HG03060 (cell line): ENCODE results near the gene LRRN4CL.
"Not testable (repeated sequence)": the region's sequence is repeated elsewhere in the genome, so short reads cannot be mapped to it uniquely, and the experiment has no call there.

Experiments
- ATAC-seq: cut with Tn5 transposase; IDR thresholded peaks from one replicate; pipeline ENCODE4 v1.9.1; 2021; ENCODE audit warnings: low read depth, moderate number of reproducible peaks; ENCODE audit not compliant: unreplicated experiment

LRRN4CL gene

DNA sequence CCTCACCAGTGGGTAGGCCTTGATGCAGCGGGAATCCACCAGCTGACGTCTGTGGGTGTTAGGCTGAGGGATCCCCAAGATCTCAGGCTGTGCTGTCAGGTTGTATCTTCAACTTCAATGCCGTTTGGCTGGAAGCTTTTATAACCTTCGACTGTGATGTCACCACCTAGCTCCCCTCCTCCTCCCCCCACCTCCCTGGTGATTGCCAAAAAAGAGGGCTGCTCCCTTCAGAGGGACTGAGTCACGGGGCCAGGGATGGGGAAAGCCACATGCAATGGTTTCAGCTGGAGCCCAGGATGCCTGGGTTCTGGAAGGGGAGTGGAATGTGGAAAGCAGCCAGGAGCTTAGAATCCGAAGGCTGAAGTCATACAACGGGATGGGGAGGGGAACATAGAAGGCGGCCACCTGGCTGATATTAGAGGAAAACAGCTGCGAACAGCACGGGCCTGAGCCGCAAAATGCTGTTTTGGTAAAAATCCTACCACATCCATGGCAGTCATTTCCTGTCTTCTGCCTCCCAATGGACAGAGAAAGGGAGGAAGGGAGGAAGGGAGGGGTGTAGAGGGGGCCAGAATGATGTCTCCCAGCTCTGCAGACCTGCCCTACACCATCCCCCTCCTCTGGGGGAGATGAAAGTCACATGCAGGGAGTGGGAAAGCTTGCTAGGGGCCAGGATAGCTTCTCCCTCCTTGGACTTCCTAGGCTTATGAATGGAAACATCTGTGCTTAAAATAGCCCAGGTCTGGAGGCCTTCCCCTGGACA is at the start of gene LRRN4CL:
Gene LRRN4CL (minus strand): TSS at position 110 of the 763 bp plus-strand sequence. CDS start 1,022 bp downstream, outside the sequence.
- ATAC-seq: no peak

DNA sequence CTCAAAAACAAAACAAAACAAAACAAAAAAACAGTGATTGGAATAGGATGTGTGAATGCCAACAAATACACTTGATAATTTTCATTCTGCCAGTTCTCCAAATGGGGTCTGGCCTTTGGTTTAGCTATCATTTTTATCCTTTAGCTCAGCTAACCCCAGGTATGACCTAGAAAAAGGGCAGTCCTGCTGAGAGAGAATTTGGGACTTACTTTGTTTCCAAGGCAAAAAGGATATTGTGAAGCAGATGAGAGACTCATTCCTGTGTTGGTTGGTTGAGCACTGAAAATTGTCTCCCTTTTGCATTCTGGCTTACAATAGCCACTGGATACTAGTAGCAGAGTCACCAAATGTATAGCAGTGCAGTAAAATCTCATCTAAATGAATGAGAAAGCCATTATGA is 47.9 kb upstream of the LRRN4CL start:
- no peak for ATAC-seq

DNA sequence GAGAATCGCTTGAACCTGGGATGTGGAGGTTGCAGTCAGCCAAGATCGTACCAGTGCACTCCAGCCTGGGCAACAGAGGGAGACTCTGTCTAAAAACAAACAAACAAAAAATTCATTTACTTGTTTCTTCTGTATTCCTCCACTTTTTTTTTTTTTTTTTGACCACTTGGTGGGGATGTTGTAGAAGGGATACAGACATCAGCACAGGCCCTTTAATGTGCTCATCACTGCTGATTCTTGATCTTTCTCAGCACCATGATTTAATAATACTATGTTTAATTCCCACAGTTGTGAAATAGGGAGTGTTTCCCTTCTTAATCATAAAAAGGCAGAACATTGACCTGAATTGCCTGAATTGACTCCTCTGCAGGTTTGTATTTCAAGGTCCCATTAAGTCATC is 43.5 kb upstream of the LRRN4CL start:
- ATAC-seq: no peak

DNA sequence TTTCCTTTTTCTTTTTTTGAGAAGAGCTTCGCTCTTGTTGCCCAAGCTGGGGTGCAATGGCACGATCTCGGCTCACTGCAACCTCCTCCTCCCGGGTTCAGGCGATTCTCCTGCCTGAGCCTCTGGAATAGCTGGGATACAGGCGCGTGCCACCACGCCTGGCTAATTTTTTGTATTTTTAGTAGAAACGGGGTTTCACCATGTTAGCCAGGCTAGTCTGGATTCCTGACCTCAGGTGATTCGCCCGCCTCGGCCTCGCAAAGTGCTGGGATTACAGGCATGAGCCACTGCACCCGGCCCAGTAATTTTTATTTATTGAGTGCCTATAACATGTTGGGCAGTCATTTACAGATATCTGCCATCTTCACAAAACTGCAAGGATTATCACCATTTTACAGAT is 40.7 kb upstream of the LRRN4CL start:
- not testable (repeated sequence) for ATAC-seq

DNA sequence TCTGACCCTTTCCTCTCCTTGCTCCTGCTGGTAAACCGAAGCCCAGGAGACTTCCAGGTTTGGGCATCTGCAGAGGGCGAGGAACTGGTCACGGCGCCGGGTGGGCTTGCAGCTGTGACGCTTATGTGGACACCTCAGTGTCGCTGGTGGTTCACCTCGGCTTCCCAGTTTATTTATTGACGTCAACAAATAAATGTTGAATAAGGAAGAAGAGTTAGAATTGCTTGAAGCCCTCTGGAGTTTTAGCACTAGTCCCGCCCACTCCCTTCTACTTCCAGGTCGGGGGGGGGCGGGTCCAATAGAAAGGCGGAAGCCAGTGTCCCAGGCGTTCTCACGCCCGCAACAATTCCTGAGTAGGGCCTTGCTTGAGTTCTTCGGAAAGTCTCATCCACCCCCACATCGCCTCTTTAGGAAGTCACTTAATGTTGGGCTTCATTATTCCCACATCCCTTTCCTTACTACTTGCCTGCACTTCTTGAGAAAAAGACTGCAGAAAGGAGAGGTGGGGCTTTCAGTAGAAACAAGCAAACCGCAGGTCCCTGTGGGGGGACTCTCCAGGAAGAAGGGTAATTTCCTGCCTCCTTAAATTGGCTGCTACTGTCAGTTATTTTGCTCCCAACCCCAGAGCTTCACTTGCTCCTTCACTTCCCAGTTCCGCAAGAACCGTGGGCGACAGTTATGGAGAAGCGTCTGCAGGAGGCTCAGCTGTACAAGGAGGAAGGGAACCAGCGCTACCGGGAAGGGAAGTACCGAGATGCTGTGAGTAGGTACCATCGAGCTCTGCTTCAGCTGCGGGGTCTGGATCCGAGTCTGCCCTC is 39.0 kb upstream of the LRRN4CL start, which contains the start of gene TTC9C:
Gene TTC9C (plus strand): TSS at position 316 of the 818 bp plus-strand sequence. CDS start 363 bp downstream, at position 679.
- ATAC-seq: no peak

DNA sequence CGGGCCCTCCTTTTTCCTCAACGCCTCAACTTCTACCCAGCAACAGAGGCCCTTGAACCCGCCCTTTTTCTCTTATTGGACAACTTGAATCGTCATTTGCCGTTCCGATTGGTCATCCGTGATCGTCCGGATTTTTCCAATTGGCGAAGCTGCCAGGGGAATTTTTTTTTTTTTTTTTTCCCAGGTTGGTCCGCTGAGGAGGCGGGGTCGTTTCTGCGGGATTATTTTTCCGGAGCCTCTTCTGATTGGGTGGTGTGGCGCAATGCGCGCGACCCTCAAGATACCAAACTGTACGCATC is 38.5 kb upstream of the LRRN4CL start:
- ATAC-seq: peak; percentile 34

DNA sequence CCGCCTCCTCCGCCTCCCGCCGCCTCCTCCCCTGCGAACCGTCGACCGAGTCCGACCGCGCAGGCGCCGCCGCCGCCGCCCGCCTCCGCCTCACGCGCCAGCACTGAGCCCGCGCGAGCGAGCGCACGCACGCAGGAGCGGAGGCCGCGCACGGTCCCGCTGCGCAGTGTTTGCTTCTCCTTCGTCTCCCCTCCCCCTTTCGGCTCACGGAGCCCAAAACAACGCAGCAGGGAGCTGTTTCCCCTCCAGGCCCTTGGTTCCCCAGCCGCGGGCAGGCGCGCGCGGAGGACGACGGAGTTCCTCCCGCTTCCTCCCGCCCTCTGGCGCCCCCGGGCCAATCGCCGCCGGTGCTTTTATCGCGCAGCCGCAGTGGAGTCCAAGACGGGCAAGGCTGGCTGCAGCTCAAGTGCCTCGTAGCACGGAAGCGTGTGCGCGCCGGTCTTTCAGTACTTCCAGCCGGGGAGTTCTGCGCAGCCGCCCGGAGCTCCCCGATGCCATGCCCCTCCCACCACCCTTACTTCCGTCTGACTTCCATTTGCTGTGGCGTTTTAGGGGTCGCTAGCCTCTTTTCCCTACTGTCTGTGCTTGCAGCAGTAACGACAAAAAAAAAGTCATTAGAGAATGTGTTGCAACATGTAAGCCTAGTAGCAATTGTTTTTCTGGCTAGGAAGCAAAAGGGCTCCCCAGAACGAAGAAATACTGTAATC is 38.0 kb upstream of the LRRN4CL start, which contains the start of gene HNRNPUL2:
Gene HNRNPUL2 (minus strand): TSS at position 293 of the 707 bp plus-strand sequence. CDS start 301 bp downstream, outside the sequence.
- ATAC-seq: peak; percentile 62

DNA sequence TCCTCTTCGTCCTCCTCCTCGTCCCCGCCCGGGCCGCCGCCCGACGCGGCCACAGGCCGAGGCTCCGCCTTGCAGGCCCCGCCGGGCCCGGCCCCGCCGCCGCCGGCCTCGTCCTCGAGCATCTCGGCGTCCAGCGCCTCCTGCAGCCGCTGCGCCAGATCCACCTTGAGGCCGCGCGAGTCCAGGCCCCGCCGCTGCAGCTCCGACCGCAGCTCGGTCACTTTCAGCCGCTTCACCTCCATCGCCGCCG is 37.5 kb upstream of the LRRN4CL start:
- no peak for ATAC-seq

DNA sequence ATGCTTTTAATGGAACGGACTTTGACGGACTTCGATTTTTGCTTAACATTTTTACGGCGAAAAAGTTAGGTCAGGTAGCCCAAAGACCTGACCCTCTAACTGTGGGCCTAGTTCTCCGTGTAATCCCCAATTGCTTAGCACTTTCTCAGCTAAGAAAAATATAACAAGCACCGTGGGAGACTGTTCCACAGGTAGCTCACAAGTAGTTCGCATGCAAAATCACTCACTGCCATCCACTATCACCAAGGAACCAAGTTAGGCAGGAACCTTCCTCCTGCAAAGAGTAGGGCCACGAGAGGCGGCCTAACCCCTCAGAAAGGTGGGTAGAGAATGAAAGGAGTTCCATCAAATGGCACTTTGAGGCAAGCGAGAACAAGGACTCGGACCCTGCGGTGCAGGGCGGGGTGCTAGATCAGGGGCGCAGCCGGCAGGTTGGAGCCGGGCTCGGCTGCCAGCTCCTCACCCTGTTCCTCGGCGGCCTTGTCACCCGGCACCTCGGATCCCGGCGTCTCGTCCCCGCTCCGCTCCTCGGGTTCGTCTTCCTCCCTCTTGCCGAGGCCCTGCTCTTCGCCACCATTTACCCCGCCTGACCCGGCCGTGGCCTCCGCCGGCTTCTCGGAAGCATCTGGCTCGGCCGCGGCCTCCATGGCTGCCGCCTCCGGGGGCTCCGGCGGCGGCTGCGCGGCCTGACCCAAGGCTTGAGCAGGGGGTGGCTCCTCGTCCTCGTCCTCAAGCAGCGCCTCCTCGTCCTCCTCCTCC is 37.0 kb upstream of the LRRN4CL start:
- ATAC-seq: no peak

DNA sequence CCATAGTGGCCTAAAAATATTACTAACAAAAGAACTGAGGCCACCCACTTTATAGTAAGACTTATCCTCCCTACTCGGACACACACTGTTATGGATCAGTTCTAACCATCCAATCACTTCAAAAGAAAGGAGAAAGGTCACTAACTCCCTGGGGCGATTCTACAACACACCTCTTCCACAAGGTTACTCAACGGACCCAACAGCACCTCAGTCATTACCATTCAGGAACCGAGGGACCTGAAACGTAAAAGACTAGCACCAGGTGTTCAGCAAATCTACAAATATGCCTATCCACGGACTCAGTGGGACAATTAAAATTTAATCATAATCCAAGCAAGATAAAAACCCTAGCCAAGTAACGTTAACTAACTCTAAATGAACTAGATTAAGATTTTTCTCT is 36.3 kb upstream of the LRRN4CL start:
- no peak for ATAC-seq

DNA sequence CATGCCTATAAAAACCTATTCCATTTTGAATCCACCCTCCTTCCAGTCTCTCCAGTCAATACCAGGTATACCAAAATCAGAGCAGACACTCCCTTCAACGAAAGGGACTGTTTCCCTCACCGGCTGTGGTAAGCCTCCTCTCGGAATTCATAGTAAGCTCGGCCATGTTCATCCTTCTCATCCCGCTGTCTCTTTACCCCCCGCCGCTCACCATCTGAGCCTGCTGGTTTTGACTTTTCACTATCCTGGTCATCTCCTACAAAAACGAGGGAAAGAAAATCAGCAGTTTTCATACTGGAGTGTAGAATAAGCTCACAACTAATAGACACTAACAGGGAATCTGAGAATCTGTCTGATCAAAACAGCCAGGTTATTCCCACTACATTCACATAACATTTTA is 34.8 kb upstream of the LRRN4CL start:
- no peak for ATAC-seq

DNA sequence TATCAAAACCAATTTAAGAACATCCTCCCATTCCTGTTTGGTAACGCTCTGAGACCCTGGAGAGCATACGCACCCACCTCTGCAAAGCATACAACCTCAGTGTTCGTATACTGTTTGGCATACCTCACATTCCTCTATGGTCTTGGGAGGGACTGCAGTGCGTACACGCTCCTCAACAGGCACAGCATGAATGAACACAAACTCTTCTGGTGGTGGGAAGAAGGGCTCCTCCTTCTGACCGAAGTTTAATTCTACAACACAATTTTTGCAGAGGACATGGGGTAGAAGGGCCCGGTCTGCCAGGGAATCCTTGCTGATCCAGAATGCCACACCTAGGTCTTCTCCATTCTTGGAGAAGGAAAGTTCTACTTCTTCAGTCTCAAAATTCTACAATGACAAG is 32.7 kb upstream of the LRRN4CL start:
- no peak for ATAC-seq

DNA sequence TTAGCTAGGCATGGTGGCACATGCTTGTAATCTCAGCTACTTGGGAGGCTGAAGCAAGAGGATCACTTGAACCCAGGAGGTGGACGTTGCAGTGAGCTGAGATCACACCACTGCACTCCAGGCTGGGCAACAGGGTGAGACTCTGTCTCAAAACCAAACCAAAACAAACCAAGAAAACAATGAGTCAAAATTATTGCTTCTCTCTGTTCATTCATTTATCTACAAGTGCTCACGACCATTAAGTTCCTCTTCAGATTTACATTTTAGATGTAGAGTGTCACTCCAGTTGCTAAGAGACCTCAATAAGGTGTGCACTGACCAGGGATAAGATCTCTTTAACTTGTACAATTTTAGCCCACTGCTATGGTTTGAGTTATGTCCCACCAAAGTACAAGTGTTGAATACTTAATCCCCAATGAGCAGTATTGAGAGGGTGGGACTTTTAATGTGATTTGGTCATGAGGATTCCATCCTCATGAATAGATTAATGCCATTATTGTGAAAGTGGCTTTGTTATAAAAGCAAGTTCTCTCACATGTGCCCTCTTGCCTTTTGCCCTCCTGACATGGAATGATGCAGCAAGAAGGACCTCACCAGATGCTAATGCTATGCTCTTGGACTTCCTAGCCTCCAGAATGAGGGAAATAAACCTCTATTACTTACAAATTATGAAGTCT is 30.1 kb upstream of the LRRN4CL start:
- ATAC-seq: no peak

DNA sequence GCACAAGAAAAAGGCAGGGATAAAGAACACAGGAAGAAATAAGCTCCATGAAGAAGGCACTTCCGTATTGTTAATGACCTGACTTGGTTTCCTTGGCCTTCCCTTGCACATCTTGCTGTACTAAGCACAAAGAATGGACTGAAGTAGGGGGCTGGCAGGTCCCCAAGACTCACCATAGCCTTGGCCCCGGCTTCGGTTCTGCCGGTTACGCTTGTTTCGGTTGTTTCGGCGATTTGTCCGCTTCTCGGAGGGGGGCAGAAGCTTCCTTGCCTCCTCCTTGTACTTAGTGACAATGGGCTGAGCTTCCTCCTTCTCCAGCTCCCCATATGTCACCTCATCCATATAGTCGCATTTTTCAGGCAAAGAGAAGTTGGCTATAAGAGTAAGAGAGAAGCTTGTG is 27.5 kb upstream of the LRRN4CL start:
- no peak for ATAC-seq

DNA sequence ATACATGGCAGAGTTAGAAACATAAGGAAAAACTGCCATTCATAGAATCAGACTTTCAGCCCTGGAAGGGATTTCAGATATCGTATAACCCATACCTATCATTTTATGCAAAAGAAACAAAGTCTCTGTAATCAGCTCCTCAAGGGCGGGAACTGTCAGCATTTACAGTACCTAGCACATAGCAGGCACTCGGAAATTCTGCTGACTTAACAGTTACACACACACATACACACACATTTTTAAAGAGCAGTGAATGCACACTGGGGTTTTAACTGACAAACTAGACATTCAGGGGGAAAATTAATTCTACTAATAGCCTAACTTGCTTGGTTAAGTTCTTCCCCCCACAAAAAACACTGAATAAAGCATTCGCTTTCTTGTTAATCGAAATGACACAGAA is 26.9 kb upstream of the LRRN4CL start:
- no peak for ATAC-seq

DNA sequence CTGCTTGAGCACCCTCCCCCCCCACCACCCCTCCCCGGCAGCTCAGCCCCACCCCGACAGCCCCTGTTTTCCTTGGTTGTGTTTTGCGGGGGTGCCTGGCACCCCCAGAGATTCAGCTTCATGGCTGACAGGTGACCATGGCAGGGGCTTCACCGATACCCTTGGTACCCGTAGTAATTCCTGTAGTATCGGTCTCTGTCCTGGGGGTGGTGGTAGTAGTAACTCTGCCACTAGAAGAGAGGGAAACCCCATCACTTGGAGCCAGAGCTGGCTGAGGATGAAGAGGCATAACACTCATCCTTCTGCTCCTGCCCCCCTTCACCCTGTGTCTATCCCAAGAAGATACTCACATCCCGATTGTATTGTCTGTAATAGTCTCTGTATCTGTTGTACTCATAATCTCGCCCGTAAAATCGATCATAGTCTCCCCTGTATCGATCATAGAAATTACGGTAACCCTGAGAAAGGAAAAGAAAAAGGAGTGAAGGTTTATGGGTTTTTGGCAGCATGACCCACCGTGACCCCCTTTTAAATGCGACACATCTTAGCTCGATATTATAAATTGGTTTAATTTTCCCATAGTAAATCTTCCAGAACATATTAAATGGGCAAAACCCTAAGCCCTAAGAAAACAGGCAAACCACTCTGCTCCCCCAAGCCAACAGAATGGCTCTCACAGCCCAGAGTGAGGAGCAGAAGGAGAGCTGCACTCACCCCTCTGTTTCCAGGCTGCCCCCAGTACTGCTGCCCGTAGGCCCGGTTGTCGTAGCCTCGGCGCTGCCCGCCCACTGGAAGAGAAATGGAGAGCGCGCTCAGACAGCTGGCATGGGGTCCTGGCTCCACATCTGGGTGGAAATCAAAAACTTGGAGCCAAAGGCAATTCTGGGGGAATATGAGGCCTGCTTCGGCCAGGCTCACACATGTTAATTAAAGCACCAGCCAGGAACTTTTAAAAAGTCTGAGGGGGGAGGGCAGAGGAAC is 26.1 kb upstream of the LRRN4CL start:
- ATAC-seq: no peak

DNA sequence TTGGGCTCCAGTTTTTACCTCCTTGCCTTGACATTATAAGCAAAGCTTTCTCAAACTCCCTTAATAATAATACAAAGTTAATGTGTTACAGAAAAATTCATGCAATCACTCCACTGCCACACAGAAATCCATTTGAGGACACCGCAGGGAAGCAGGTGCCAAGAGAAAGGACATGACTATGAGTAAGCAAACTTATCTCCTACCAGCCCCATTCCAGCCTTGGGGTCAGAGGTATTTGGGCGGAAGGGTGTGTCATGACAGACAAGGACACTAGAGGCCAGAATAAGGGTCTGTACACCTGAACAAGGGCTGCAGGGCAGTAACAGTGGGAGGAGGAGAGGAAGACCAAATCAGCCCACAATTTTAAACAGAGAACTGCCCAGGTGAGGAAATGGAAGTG is 24.0 kb upstream of the LRRN4CL start:
- no peak for ATAC-seq

DNA sequence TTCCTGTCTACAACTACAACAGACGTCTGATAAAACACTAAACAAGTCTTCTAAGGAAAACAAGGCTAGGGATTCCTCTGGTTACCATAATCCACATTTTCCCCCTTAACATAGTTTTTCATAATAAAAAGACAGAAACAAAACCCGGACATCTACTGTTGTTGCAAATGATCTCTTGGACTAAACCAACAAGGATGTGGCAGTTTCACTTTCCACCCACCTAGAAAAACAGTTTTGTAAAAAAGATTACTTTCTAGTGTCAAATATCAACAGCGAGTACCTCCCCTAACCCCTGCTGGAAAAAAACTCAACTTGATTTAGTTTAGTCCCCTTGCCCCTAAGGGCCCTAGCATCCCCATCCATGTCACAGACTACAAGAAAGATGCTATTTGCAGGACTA is 23.5 kb upstream of the LRRN4CL start:
- ATAC-seq: no peak

DNA sequence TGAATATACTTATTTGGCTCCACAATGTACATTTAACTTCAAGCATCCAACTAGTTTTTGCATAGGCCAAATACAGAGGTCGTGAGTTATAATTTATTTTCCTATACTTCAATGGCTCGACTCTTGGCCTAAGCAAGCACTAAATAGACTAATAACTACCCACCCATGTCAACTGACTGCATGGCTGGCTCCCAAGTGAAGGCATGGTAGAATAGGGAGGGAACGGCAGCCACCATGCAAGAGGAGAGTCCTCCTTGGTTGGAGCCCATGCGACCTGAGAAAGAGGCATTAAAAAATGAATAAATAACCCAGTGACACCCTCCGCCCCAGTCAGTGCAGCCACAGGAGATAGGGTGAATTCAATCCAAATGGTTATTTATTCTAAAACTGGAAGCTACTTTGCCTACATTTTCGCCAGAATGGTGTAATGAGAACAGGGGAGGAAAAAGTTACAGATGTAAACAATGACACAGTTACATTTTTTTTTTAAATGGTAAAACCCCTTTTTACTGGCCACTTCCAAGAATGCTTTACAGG is 23.0 kb upstream of the LRRN4CL start:
- ATAC-seq: no peak
